HepG2 (cell line): Measurements from ENCODE around the gene METTL27. TPM values are rescaled to one million over a fixed set of nuclear protein-coding genes. Genes with fewer than 3 reads are reported as not detected.
A peak's percentile ranks its signal among the peaks of the same experiment; 100 is the strongest.

Experiments used
- ARNT2 ChIP-seq: sonication (generic); formaldehyde crosslinking; IDR thresholded peaks from 2 replicates; pipeline ENCODE4 v1.8.0; 2022; ENCODE audit warnings: mild to moderate bottlenecking, low read depth, missing genetic modification reagents, moderate library complexity
- CHD4 ChIP-seq: fragments of 200-600 bp; sonication (generic); IDR thresholded peaks from 2 replicates; pipeline ENCODE4 v1.7.0; 2017; ENCODE audit warnings: mild to moderate bottlenecking, low read length, borderline replicate concordance
- EZH2 ChIP-seq: conservative IDR thresholded peaks from 2 replicates; pipeline ENCODE4 v1.6.1; 2012; ENCODE audit warnings: mild to moderate bottlenecking, low read depth, low read length, moderate library complexity
- GPN1 ChIP-seq: sonication (generic); formaldehyde crosslinking; IDR thresholded peaks from 2 replicates; pipeline ENCODE4 v1.5.1; 2020; ENCODE audit warnings: missing genetic modification reagents, borderline replicate concordance
- HMG20B ChIP-seq: conservative IDR thresholded peaks from 2 replicates; pipeline ENCODE4 v1.6.1; 2016; ENCODE audit warnings: missing genetic modification reagents, missing compliant biosample characterization
- HMGXB4 ChIP-seq, 2 experiments: sonication (generic) in 1 of 2; formaldehyde crosslinking in 1 of 2; IDR thresholded peaks; 2 replicates each; pipeline versions ENCODE4 v1.4.0 to v1.6.1; 2018 to 2020; ENCODE audit warnings: missing genetic modification reagents in 2 of 2, borderline replicate concordance in 1 of 2, low read depth in 1 of 2, mild to moderate bottlenecking in 1 of 2, missing biosample characterization in 1 of 2
- IRF2 ChIP-seq: IDR thresholded peaks from 2 replicates; pipeline ENCODE4 v1.6.1; 2018; ENCODE audit warnings: missing genetic modification reagents, missing compliant biosample characterization
- KAT7 ChIP-seq: IDR thresholded peaks from 2 replicates; pipeline ENCODE4 v1.6.1; 2018; ENCODE audit warnings: borderline replicate concordance, missing compliant biosample characterization
- KDM2A ChIP-seq: sonication (generic); formaldehyde crosslinking; IDR thresholded peaks from 2 replicates; pipeline ENCODE4 v1.4.0; 2020; ENCODE audit warnings: low read depth, missing genetic modification reagents, borderline replicate concordance
- MAX ChIP-seq: IDR thresholded peaks from 2 replicates; pipeline ENCODE4 v1.6.1; 2012; ENCODE audit warnings: inconsistent platforms
- NR1H2 ChIP-seq: sonication (generic); formaldehyde crosslinking; IDR thresholded peaks from 2 replicates; pipeline ENCODE4 v1.8.1; 2022; ENCODE audit warnings: low read depth, missing genetic modification reagents, borderline replicate concordance
- PATZ1 ChIP-seq: sonication (generic); formaldehyde crosslinking; IDR thresholded peaks from 2 replicates; pipeline ENCODE4 v1.4.0; 2020; ENCODE audit warnings: missing genetic modification reagents
- SMARCE1 ChIP-seq: fragments of 450-650 bp; IDR thresholded peaks from 2 replicates; pipeline ENCODE4 v1.6.1; 2017; ENCODE audit warnings: borderline replicate concordance
- SNRNP70 ChIP-seq: fragments of 200-400 bp; formaldehyde crosslinking; IDR thresholded peaks from 2 replicates; pipeline ENCODE4 v1.6.1; 2017; ENCODE audit warnings: mild to moderate bottlenecking, low read depth, low read length, moderate library complexity
- ZBTB37 ChIP-seq: sonication (generic); formaldehyde crosslinking; IDR thresholded peaks from 2 replicates; pipeline ENCODE4 v1.4.0; 2020; ENCODE audit warnings: mild to moderate bottlenecking, missing genetic modification reagents
- ZFP91 ChIP-seq: sonication (generic); formaldehyde crosslinking; IDR thresholded peaks from 2 replicates; pipeline ENCODE4 v1.9.0; 2022; ENCODE audit warnings: missing genetic modification reagents, mild to moderate bottlenecking, borderline replicate concordance
- ZNF17 ChIP-seq: sonication (generic); formaldehyde crosslinking; IDR thresholded peaks from 2 replicates; pipeline ENCODE4 v1.5.0; 2020; ENCODE audit warnings: mild to moderate bottlenecking, missing genetic modification reagents
- ZNF253 ChIP-seq: sonication (generic); formaldehyde crosslinking; IDR thresholded peaks from 2 replicates; pipeline ENCODE4 v1.8.0; 2022; ENCODE audit warnings: mild to moderate bottlenecking, missing genetic modification reagents, borderline replicate concordance
- ZNF331 ChIP-seq: sonication (generic); formaldehyde crosslinking; IDR thresholded peaks from 2 replicates; pipeline ENCODE4 v1.4.0; 2020; ENCODE audit warnings: missing genetic modification reagents
- ZNF335 ChIP-seq: sonication (generic); formaldehyde crosslinking; IDR thresholded peaks from 2 replicates; pipeline ENCODE4 v1.4.0; 2020; ENCODE audit warnings: missing genetic modification reagents
- ZNF605 ChIP-seq: sonication (generic); formaldehyde crosslinking; IDR thresholded peaks from 2 replicates; pipeline ENCODE4 v1.8.0; 2022; ENCODE audit warnings: mild to moderate bottlenecking, missing genetic modification reagents
- polyA plus RNA-seq, 8 experiments: library from polyadenylated mRNA; depleted of rRNA in 3 of 8; stranded (reverse) in 7 of 8; unstranded in 1 of 8; fragments of >200 nt; fragmentation: Illumina TruSeq in 4 of 8; extraction: Trizol in 4 of 8; gene quantifications; 2 replicates each; pipeline versions ENCODE4 v1.2.1 to v1.2.3, GENCODE V29; 2011 to 2016; ENCODE audit warnings: low read depth in 4 of 8, missing spikeins in 1 of 8, mixed read lengths in 1 of 8; ENCODE audit not compliant: insufficient read depth in 1 of 8
- total RNA-seq, 5 experiments: library from RNA; depleted of rRNA; stranded (reverse); fragments of >200 nt; fragmentation: Illumina TruSeq; extraction: Trizol; gene quantifications; 2 replicates each; pipeline ENCODE4 v1.2.3, GENCODE V29; 2016; ENCODE audit warnings: low read depth in 1 of 5

The METTL27 gene
- total and polyA plus RNA-seq, 2 of the 13 experiments (the other 11 are each of a cell fraction or from before 2014, with no cell fraction given): 2.0 to 3.0 TPM

GRCh38 chr7:73811760-73812168 is 30.6 kb downstream of the METTL27 start (continued):
- TF ChIP-seq KAT7 (CRISPR knock-in tag): no peak
- no peak for TF ChIP-seq SMARCE1
- no peak for TF ChIP-seq EZH2
- no peak for TF ChIP-seq ZNF17
- no peak for TF ChIP-seq ARNT2
- no peak for TF ChIP-seq ZNF605 (CRISPR knock-in tag)
- peak; percentile 34; the same call in 1 of the 2 replicates for TF ChIP-seq PATZ1 (CRISPR knock-in tag)
- TF ChIP-seq ZFP91 (CRISPR knock-in tag): 0 out of 2 replicates have a peak, but pooled peaks have one; percentile 35
- TF ChIP-seq ZNF335 (CRISPR knock-in tag): no peak
- TF ChIP-seq ZNF331 (CRISPR knock-in tag): peak; percentile 69
- TF ChIP-seq ZNF253 (CRISPR knock-in tag): no peak
- TF ChIP-seq GPN1 (CRISPR knock-in tag): no peak
- peak; percentile 80 for TF ChIP-seq KDM2A (CRISPR knock-in tag)
- no peak for TF ChIP-seq ZBTB37 (CRISPR knock-in tag)
- TF ChIP-seq NR1H2 (CRISPR knock-in tag): no peak
- peak in 1 of 2 experiments; percentile 27; a peak in 1 of 4 replicates for TF ChIP-seq HMGXB4 (CRISPR knock-in tag; IDR thresholded peaks at IDR 0.05; ENCODE audit: borderline replicate concordance in 1 of 2, low read depth in 1 of 2)
- no peak; the same call in 1 of the 2 replicates for TF ChIP-seq MAX
- TF ChIP-seq SNRNP70: no peak
- no peak for TF ChIP-seq CHD4
- no peak for TF ChIP-seq HMG20B (CRISPR knock-in tag)
- TF ChIP-seq IRF2 (CRISPR knock-in tag): 0 out of 2 replicates have a peak, but pooled peaks have one; percentile 18
